ENCODE measurements around the gene CCDC88C.

The CCDC88C gene

GRCh38 chr14:91282954-91283645 is 134.5 kb downstream of the CCDC88C start:
- TF ChIP-seq CTCF (IDR thresholded peaks at IDR 0.05; ENCODE audit: borderline replicate concordance, control extremely low read depth, extremely low read depth, insufficient read depth, missing control alignments), result no peak
- DNase-seq (ENCODE audit: low spot score), result no peak
- in situ Hi-C loops (cut with MboI; ENCODE audit: low sequenced_read_pairs, unreplicated experiment), result loop anchor here (10.0 kb wide), 1 partner anchor 378 kb away; no protein-coding TSS in a partner anchor

GRCh38 chr14:91281346-91281745 is 136.3 kb downstream of the CCDC88C start:
- in situ Hi-C loops (cut with MboI; ENCODE audit: low sequenced_read_pairs, unreplicated experiment), result loop anchor here (10.0 kb wide), 1 partner anchor 377 kb away; no protein-coding TSS in a partner anchor
- TF ChIP-seq CTCF (IDR thresholded peaks at IDR 0.05; ENCODE audit: borderline replicate concordance, control extremely low read depth, extremely low read depth, insufficient read depth, missing control alignments), result no peak
- no peak for DNase-seq (ENCODE audit: low spot score)

GRCh38 chr14:91280129-91280528 is 137.5 kb downstream of the CCDC88C start:
- TF ChIP-seq CTCF (IDR thresholded peaks at IDR 0.05; ENCODE audit: borderline replicate concordance, control extremely low read depth, extremely low read depth, insufficient read depth, missing control alignments), result no peak
- DNase-seq (ENCODE audit: low spot score), result no peak
- in situ Hi-C loops (cut with MboI; ENCODE audit: low sequenced_read_pairs, unreplicated experiment), result loop anchor here (10.0 kb wide), 1 partner anchor 375 kb away; no protein-coding TSS in a partner anchor

- in situ Hi-C loops (cut with MboI; ENCODE audit: low sequenced_read_pairs, unreplicated experiment), result no loop called here
- no peak for DNase-seq (ENCODE audit: low spot score)
- TF ChIP-seq CTCF (IDR thresholded peaks at IDR 0.05; ENCODE audit: borderline replicate concordance, control extremely low read depth, extremely low read depth, insufficient read depth, missing control alignments), result no peak
Measured at GRCh38 chr14:91279354-91279753, 138.3 kb downstream of the CCDC88C start.

- in situ Hi-C loops (cut with MboI; ENCODE audit: low sequenced_read_pairs, unreplicated experiment), result no loop called here
- TF ChIP-seq CTCF (IDR thresholded peaks at IDR 0.05; ENCODE audit: borderline replicate concordance, control extremely low read depth, extremely low read depth, insufficient read depth, missing control alignments), result no peak
- DNase-seq (ENCODE audit: low spot score), result no peak
Measured at GRCh38 chr14:91278383-91278715, 139.3 kb downstream of the CCDC88C start.

GRCh38 chr14:91277546-91278382 is 139.9 kb downstream of the CCDC88C start:
- in situ Hi-C loops (cut with MboI; ENCODE audit: low sequenced_read_pairs, unreplicated experiment), result no loop called here
- TF ChIP-seq CTCF (IDR thresholded peaks at IDR 0.05; ENCODE audit: borderline replicate concordance, control extremely low read depth, extremely low read depth, insufficient read depth, missing control alignments), result no peak
- DNase-seq (ENCODE audit: low spot score), result no peak

All from GM13976 (cell line).